Endothelial cell (in vitro differentiated cells): ENCODE results near the gene CLDN1. TPM values are rescaled to one million over a fixed set of nuclear protein-coding genes. Genes with fewer than 3 reads are reported as not detected.

Source experiments
- DNase-seq: peaks from one replicate; pipeline ENCODE4 v3.0.0; 2021; ENCODE audit warnings: low spot score
- H3K27ac Mint-ChIP-seq: one replicate; pipeline ENCODE4 v1.8.0; 2021; ENCODE audit warnings: mixed read lengths, inconsistent platforms; ENCODE audit not compliant: unreplicated experiment
- H3K27me3 Mint-ChIP-seq: one replicate; pipeline ENCODE4 v1.8.0; 2021; ENCODE audit warnings: mild to moderate bottlenecking, moderate library complexity, mixed read lengths, inconsistent platforms; ENCODE audit not compliant: unreplicated experiment
- H3K36me3 Mint-ChIP-seq: one replicate; pipeline ENCODE4 v1.8.0; 2021; ENCODE audit warnings: mild to moderate bottlenecking, low read depth, mixed read lengths, inconsistent platforms; ENCODE audit not compliant: unreplicated experiment
- H3K4me1 Mint-ChIP-seq: one replicate; pipeline ENCODE4 v1.8.0; 2021; ENCODE audit warnings: mild to moderate bottlenecking, mixed read lengths, inconsistent platforms; ENCODE audit not compliant: unreplicated experiment
- H3K4me3 Mint-ChIP-seq: one replicate; pipeline ENCODE4 v1.8.0; 2021; ENCODE audit warnings: mild to moderate bottlenecking, mixed read lengths, inconsistent platforms; ENCODE audit not compliant: unreplicated experiment
- H3K9me3 Mint-ChIP-seq: one replicate; pipeline ENCODE4 v1.8.0; 2021; ENCODE audit warnings: mixed read lengths, inconsistent platforms; ENCODE audit not compliant: unreplicated experiment
- CTCF ChIP-seq: fragments of 200-600 bp; sonication (generic); IDR thresholded peaks from one replicate; pipeline ENCODE4 v1.5.0; 2021; ENCODE audit warnings: antibody characterized with exemption; ENCODE audit not compliant: unreplicated experiment
- total RNA-seq: library from RNA; stranded (reverse); fragmentation: NEBNext Ultra II Directional; extraction: Animal tissue kit (Norgen Biotek cat#: 25700); gene quantifications from one replicate; pipeline ENCODE4 v1.2.1, GENCODE V29; 2021; ENCODE audit not compliant: unreplicated experiment

CLDN1 gene
- total RNA-seq, 1 donor from 2014 or later, result 0.13 TPM

GRCh38 chr3:190357468-190357867 is 35.2 kb upstream of the CLDN1 start:
- Mint-ChIP-seq H3K4me1 (no peaks in the 10 kb centered on the region), H3K27ac (no peak overlapping the region), H3K27me3 (peaks cover 2% of the 10 kb centered on the region), H3K9me3 (peaks cover 5% of the 10 kb centered on the region), H3K36me3 (no peaks in the 10 kb centered on the region), H3K4me3 (no peak overlapping the region)
- TF ChIP-seq CTCF, result no peak
- no peak for DNase-seq

GRCh38 chr3:190356246-190356645 is 34.0 kb upstream of the CLDN1 start:
- H3K36me3 Mint-ChIP-seq, result no peaks in the 10 kb centered on the region
- H3K4me1 Mint-ChIP-seq, result no peaks in the 10 kb centered on the region
- H3K27ac Mint-ChIP-seq, result no peak overlapping the region
- no peak overlapping the region for H3K4me3 Mint-ChIP-seq
- H3K27me3 Mint-ChIP-seq, result peaks cover 2% of the 10 kb centered on the region
- no peak for TF ChIP-seq CTCF
- peaks cover 5% of the 10 kb centered on the region for H3K9me3 Mint-ChIP-seq
- DNase-seq, result no peak

- DNase-seq, result no peak
- Mint-ChIP-seq H3K27me3 (peaks cover 2% of the 10 kb centered on the region), H3K27ac (no peak overlapping the region), H3K36me3 (no peaks in the 10 kb centered on the region), H3K4me1 (no peaks in the 10 kb centered on the region), H3K4me3 (no peak overlapping the region), H3K9me3 (peaks cover 5% of the 10 kb centered on the region)
- TF ChIP-seq CTCF, result no peak
Observed at GRCh38 chr3:190352861-190353457, 30.7 kb upstream of the CLDN1 start.

- Mint-ChIP-seq H3K36me3 (no peaks in the 10 kb centered on the region), H3K27ac (no peak overlapping the region), H3K4me1 (peaks cover 24% of the 10 kb centered on the region), H3K9me3 (no peaks in the 10 kb centered on the region), H3K27me3 (no peaks in the 10 kb centered on the region), H3K4me3 (no peak overlapping the region)
- TF ChIP-seq CTCF, result no peak
- no peak for DNase-seq
Observed at GRCh38 chr3:190346541-190346940, 24.3 kb upstream of the CLDN1 start.

GRCh38 chr3:190345878-190346277 is 23.6 kb upstream of the CLDN1 start:
- Mint-ChIP-seq H3K36me3 (no peaks in the 10 kb centered on the region), H3K4me1 (peaks cover 24% of the 10 kb centered on the region), H3K27ac (peak overlapping the region; percentile 88), H3K9me3 (no peaks in the 10 kb centered on the region), H3K27me3 (no peaks in the 10 kb centered on the region), H3K4me3 (no peak overlapping the region)
- DNase-seq, result no peak
- no peak for TF ChIP-seq CTCF
